Measurements from ENCODE around the gene DACH1. TPM values are rescaled to one million over a fixed set of nuclear protein-coding genes. Genes with fewer than 3 reads are reported as not detected.
A peak's percentile ranks its signal among the peaks of the same experiment; 100 is the strongest.

The DACH1 gene
- total RNA-seq, 4 donors from 2014 or later: 1.5 to 17.3 (median 3.3) TPM

GRCh38 chr13:71659404-71659803 is 207.6 kb downstream of the DACH1 start:
- no peak for DNase-seq
- Histone ChIP-seq H3K4me3 (no peak overlapping the region), H3K9me3 (no peaks in the 10 kb centered on the region), H3K27ac (no peak overlapping the region), H3K4me1 (peaks cover 0 to 8% (median 0%) of the 10 kb centered on the region in 4 donors), H3K36me3 (no peaks in the 10 kb centered on the region), H3K27me3 (no peaks in the 10 kb centered on the region)
- intact Hi-C loops (cut with DNase I; ENCODE audit: low total_unique reads): no loop called here
- TF ChIP-seq POLR2AphosphoS5 (IDR thresholded peaks at IDR 0.05) (peak in 1 of 3 donors; percentile 10), POLR2A (IDR thresholded peaks at IDR 0.05) (no peak)
- in situ Hi-C loops (cut with MboI; ENCODE audit: low pct_ligation_motif_present in 1 of 4, low pct_unique_long_range_greater_than_20kb in 1 of 4, low sequenced_read_pairs in 3 of 4): no loop called here

GRCh38 chr13:71645467-71645866 is 221.5 kb downstream of the DACH1 start:
- no peaks in the 10 kb centered on the region for H3K27me3 ChIP-seq
- in situ Hi-C loops (cut with MboI; ENCODE audit: low pct_ligation_motif_present in 1 of 4, low pct_unique_long_range_greater_than_20kb in 1 of 4, low sequenced_read_pairs in 3 of 4) (no loop called here), intact Hi-C loops (cut with DNase I; ENCODE audit: low total_unique reads) (no loop called here)
- TF ChIP-seq EP300 (IDR thresholded peaks at IDR 0.05; ENCODE audit: low read depth) (no peak), POLR2A (IDR thresholded peaks at IDR 0.05) (no peak), CTCF (IDR thresholded peaks at IDR 0.05) (no peak), POLR2AphosphoS5 (IDR thresholded peaks at IDR 0.05) (no peak)
- H3K27ac ChIP-seq: no peak overlapping the region
- H3K36me3 ChIP-seq: no peaks in the 10 kb centered on the region
- DNase-seq: no peak
- H3K9me3 ChIP-seq: no peaks in the 10 kb centered on the region
- H3K4me1 ChIP-seq: no peaks in the 10 kb centered on the region
- WGBS, 2 donors (ENCODE audit: low coverage in 1 of 2): 61 to 78% methylated on average over 3 of the region's 3 CpGs
- no peak overlapping the region for H3K4me3 ChIP-seq

- no peaks in the 10 kb centered on the region for H3K27me3 ChIP-seq
- no peaks in the 10 kb centered on the region for H3K4me1 ChIP-seq
- H3K4me3 ChIP-seq: no peak overlapping the region
- DNase-seq: no peak
- H3K36me3 ChIP-seq: no peaks in the 10 kb centered on the region
- intact Hi-C loops (cut with DNase I; ENCODE audit: low total_unique reads): no loop called here
- no peaks in the 10 kb centered on the region for H3K9me3 ChIP-seq
- 89% methylated on average over 1 of the region's 1 CpG; no CpG with 5 or more reads in 1 of the 2 donors for WGBS, 2 donors (ENCODE audit: low coverage in 1 of 2)
- H3K27ac ChIP-seq: no peak overlapping the region
- in situ Hi-C loops (cut with MboI; ENCODE audit: low pct_ligation_motif_present in 1 of 4, low pct_unique_long_range_greater_than_20kb in 1 of 4, low sequenced_read_pairs in 3 of 4): no loop called here
- TF ChIP-seq EP300 (IDR thresholded peaks at IDR 0.05; ENCODE audit: low read depth): no peak
- TF ChIP-seq POLR2A (IDR thresholded peaks at IDR 0.05): no peak
- no peak for TF ChIP-seq CTCF (IDR thresholded peaks at IDR 0.05)
- TF ChIP-seq POLR2AphosphoS5 (IDR thresholded peaks at IDR 0.05): no peak
Observed at GRCh38 chr13:71644579-71644978, 222.4 kb downstream of the DACH1 start.

GRCh38 chr13:71643448-71643860 is 223.6 kb downstream of the DACH1 start:
- Histone ChIP-seq H3K27me3 (no peaks in the 10 kb centered on the region), H3K4me3 (no peak overlapping the region), H3K27ac (no peak overlapping the region), H3K9me3 (no peaks in the 10 kb centered on the region), H3K4me1 (no peaks in the 10 kb centered on the region), H3K36me3 (no peaks in the 10 kb centered on the region)
- in situ Hi-C loops (cut with MboI; ENCODE audit: low pct_ligation_motif_present in 1 of 4, low pct_unique_long_range_greater_than_20kb in 1 of 4, low sequenced_read_pairs in 3 of 4): no loop called here
- DNase-seq: no peak
- 60 to 65% methylated on average over 4 of the region's 4 CpGs for WGBS, 2 donors (ENCODE audit: low coverage in 1 of 2)
- intact Hi-C loops (cut with DNase I; ENCODE audit: low total_unique reads): no loop called here
- TF ChIP-seq POLR2AphosphoS5 (IDR thresholded peaks at IDR 0.05) (no peak), EP300 (IDR thresholded peaks at IDR 0.05; ENCODE audit: low read depth) (no peak), POLR2A (IDR thresholded peaks at IDR 0.05) (no peak), CTCF (IDR thresholded peaks at IDR 0.05) (no peak)

- H3K27ac ChIP-seq: no peak overlapping the region
- no peak for DNase-seq
- in situ Hi-C loops (cut with MboI; ENCODE audit: low pct_ligation_motif_present in 1 of 4, low pct_unique_long_range_greater_than_20kb in 1 of 4, low sequenced_read_pairs in 3 of 4) (no loop called here), intact Hi-C loops (cut with DNase I; ENCODE audit: low total_unique reads) (no loop called here)
- H3K4me1 ChIP-seq: no peaks in the 10 kb centered on the region
- no peaks in the 10 kb centered on the region for H3K36me3 ChIP-seq
- H3K9me3 ChIP-seq: no peaks in the 10 kb centered on the region
- H3K27me3 ChIP-seq: no peaks in the 10 kb centered on the region
- 48 to 75% methylated on average over 1 of the region's 1 CpG for WGBS, 2 donors (ENCODE audit: low coverage in 1 of 2)
- no peak overlapping the region for H3K4me3 ChIP-seq
- TF ChIP-seq EP300 (IDR thresholded peaks at IDR 0.05; ENCODE audit: low read depth) (no peak), POLR2A (IDR thresholded peaks at IDR 0.05) (no peak), CTCF (IDR thresholded peaks at IDR 0.05) (no peak), POLR2AphosphoS5 (IDR thresholded peaks at IDR 0.05) (no peak)
Observed at GRCh38 chr13:71638751-71639150, 228.3 kb downstream of the DACH1 start.
